ENCODE data around the gene KAT6B.

DNA sequence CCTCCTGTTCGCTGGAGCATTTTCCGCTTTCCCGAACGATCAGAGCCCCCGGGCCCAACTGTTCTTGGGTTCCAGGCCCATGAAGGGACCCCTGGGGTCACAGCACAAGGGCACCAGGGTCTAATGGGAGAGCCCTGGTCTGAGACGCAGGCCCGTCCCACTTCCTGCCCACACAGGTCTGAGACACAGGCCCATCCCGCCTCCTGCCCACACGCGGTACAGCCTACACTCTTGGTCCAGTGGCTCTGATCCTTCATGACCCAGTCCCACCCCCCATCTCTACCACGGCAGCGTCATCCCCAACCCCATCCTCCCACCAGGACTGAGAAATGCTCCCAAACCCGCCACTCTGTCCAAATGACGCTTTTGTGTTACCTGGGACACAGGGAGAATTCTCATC lies 246.3 kb downstream of the KAT6B start:
- TF ChIP-seq EZH2 (IDR thresholded peaks at IDR 0.05; ENCODE audit: borderline replicate concordance, low read depth, low read length, poor library complexity, severe bottlenecking) = no peak
- TF ChIP-seq, protein P1, sequence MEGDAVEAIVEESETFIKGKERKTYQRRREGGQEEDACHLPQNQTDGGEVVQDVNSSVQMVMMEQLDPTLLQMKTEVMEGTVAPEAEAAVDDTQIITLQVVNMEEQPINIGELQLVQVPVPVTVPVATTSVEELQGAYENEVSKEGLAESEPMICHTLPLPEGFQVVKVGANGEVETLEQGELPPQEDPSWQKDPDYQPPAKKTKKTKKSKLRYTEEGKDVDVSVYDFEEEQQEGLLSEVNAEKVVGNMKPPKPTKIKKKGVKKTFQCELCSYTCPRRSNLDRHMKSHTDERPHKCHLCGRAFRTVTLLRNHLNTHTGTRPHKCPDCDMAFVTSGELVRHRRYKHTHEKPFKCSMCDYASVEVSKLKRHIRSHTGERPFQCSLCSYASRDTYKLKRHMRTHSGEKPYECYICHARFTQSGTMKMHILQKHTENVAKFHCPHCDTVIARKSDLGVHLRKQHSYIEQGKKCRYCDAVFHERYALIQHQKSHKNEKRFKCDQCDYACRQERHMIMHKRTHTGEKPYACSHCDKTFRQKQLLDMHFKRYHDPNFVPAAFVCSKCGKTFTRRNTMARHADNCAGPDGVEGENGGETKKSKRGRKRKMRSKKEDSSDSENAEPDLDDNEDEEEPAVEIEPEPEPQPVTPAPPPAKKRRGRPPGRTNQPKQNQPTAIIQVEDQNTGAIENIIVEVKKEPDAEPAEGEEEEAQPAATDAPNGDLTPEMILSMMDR (conservative IDR thresholded peaks at IDR 0.05; ENCODE audit: low read depth, low read length) = no peak

All from A673 (cell line).